Activated T-cell treated with anti-CD3 and anti-CD28 coated beads for 1 hour (primary cell): ENCODE data around the gene DNAAF2.
"Not testable (repeated sequence)": the region's sequence is repeated elsewhere in the genome, so short reads cannot be mapped to it uniquely, and the experiment has no call there.

ENCODE experiments used
- DNase-seq: peaks from one replicate; pipeline ENCODE4 v3.0.0-alpha.2; 2020; ENCODE audit warnings: low read depth

Gene DNAAF2

DNA sequence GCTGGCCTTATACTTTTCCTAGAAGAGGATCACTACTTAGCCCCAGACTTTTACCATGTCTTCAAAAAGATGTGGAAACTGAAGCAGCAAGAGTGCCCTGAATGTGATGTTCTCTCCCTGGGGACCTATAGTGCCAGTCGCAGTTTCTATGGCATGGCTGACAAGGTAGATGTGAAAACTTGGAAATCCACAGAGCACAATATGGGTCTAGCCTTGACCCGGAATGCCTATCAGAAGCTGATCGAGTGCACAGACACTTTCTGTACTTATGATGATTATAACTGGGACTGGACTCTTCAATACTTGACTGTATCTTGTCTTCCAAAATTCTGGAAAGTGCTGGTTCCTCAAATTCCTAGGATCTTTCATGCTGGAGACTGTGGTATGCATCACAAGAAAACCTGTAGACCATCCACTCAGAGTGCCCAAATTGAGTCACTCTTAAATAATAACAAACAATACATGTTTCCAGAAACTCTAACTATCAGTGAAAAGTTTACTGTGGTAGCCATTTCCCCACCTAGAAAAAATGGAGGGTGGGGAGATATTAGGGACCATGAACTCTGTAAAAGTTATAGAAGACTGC lies 12.9 kb downstream of the DNAAF2 start:
- DNase-seq = no peak

DNA sequence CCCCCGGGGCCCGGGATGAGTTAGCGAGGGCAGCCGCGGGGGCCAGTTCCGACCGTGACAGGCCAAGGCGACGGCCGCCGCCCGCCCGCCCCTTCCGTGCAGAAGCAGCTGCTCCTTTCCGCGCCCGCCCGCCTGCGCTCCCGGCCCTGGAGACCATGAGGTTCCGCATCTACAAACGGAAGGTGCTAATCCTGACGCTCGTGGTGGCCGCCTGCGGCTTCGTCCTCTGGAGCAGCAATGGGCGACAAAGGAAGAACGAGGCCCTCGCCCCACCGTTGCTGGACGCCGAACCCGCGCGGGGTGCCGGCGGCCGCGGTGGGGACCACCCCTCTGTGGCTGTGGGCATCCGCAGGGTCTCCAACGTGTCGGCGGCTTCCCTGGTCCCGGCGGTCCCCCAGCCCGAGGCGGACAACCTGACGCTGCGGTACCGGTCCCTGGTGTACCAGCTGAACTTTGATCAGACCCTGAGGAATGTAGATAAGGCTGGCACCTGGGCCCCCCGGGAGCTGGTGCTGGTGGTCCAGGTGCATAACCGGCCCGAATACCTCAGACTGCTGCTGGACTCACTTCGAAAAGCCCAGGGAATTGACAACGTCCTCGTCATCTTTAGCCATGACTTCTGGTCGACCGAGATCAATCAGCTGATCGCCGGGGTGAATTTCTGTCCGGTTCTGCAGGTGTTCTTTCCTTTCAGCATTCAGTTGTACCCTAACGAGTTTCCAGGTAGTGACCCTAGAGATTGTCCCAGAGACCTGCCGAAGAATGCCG lies 13.7 kb downstream of the DNAAF2 start:
- DNase-seq = no peak

DNA sequence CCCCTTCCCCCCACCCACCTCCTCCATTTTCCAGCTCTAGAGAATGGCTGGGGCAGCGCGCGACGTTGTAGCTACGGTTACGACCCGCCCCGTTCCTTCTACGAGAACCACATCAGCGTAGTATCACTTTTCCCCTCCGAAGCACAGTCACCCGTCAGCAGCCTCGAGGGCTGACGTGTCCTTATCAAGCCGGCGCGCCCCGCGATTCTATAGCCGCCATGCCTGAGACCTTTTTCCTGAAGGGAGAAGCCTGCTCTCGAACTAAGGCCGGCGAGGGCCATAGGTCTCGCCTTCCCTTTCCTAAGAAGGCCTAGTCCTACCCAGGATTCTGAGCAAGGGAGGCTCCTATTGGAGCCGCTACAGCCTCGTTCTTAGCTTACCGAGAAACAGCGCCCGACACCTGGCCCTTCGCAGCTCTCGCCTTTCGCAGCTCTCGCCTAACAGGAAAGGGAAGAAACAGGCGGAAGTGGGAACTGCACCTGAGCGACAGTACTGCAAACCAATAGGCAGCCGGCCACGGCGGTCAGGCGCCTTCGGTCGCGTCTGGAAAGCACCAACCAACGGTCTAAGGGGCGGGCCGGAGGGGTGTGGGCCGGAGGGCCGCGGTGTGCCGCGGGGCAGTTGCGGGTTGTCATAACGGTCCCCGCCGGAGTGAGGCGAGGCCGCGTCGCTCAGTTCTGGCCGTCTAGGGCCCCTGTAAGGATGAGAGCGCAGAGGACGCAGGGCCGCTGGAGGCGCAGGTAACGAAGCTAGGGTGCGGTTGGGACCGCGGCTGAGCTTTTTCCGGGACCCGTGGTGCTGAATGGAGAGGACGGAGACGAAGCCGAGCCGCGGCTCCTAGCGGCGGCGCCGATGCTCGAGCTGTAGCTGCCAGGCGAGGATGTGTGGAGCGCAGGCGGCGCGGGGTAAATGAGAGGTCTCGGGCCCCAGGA lies 14.6 kb downstream of the DNAAF2 start, which contains the start of the genes MGAT2 and RPL36AL:
TSS of gene MGAT2 (plus strand) at position 618 of the 932 bp plus-strand sequence. CDS start 470 bp downstream, outside the sequence.
TSS of gene RPL36AL (minus strand) at position 445 of the 932 bp plus-strand sequence. CDS start 1,522 bp downstream, outside the sequence.
- DNase-seq = peak; percentile 82

DNA sequence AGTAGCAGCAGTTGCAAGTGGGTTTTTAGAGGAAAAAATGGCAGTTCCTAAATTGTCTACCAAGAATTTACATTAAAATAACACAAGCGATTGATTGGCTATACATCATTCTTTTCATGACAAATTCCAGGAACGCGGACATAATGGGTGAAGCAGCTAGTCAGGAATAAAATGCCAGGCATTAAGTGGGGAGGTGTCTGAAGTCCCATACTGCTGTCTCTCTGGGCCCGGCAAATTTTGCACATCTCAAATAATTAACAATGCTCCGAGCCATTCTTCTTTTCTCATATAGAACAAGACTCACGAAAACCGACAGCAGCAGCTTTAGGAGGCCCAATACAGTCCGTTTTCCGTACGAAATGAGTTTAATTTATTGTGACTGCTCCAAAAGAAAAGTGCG lies 15.3 kb downstream of the DNAAF2 start:
- DNase-seq = no peak

DNA sequence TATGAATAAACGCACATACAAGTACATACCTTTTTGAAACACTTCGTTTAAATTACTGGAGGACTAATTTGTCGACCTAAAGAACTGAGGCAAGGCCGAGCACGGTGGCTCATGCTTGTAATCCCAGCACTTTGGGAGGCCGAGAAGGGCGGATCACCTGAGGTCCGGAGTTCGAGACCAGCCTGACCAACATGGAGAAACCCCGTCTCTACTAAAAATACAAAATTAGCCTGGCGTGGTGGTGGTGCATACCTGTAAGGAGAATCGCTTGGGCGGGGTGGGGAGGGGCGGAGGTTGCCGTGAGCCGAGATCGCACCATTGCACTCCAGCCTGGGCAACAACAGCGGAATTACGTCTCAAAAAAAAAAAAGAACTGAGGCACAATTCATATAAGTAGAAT lies 15.8 kb downstream of the DNAAF2 start:
- not testable (repeated sequence) for DNase-seq

DNA sequence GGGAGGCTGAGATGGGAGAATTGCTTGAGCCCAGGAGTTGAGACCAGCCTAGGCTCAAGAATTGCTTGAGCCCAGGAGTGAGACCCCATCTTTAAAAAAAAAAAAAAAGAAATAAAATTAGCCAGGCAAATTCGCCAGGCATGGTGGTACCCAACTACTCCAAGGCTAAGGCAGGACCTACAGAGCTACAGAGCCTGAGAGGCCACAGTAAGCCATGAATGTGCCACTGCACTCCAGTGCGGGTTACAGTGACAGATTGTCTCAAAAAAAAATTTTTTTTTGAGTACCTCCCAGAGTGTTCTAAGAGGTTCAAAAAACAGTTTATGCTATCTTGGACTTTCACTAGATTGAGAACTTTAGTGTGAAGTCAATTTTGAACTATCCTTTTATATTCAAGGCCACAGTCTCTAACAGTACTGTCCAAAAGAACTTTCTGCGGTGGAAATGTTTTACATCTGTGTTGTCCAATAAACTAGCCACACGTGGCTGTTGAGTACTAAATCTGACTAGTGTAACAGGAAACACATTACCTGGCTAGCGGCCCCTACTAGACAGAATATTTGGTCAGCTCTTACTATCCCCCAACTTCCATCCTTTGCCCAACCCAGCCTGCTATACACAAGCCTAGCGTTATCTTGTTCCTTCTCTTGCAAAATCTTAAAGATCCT lies 17.1 kb downstream of the DNAAF2 start:
- no peak for DNase-seq

DNA sequence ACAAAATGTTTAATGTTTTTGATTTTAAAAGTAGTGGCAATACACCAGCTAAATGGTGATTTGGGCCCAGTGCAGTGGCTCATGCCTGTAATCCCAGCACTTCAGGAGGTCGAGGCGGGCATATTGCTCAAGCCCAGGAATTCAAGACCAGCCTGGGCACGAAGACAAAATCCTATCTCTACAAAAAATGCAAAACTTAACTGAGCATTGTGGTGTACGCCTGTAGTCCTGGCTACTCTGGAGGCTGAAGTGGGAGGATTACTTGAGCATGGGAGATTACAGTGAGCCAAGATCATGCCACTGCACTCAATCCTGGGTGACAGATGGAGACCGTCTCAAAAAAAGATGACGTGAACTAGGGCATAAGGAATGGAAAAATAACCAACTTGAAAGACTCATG lies 19.3 kb downstream of the DNAAF2 start:
- DNase-seq = no peak

DNA sequence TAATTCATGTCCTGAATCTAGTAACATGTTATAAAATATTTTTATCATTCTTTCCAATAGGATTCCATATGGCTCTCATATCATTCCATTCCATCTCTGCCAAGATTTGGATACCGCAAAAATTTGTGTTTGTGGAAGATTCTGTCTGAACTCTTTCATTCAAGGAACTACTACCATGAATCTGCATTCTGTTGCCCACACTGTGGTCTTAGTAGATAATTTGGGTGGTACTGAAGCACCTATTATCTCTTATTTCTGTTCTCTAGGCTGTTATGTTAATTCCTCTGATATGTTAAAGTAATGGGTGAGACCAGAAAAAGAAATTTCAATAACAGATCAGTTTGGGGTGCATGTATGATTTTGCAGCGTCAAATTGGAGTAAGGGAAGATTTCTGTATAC lies 20.8 kb downstream of the DNAAF2 start:
- DNase-seq = no peak

DNA sequence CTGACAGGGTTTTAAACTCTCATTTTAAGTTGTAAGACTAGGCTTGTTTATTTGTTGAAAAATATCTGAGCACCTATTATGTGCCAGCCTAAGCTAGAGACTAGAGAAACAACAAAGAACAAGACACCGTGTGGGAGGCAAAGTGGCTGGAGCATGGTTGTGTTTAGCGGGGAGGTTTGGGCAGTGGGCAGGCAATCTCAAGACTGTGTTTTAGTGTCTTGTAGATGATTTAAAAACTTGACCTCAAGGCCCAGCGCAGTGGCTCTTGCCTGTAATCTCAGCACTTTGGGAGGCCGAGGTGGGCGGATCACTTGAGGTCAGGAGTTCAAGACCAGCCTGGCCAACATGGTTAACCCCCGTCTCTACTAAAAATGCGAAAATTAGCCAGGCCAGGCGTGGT lies 22.4 kb downstream of the DNAAF2 start:
- DNase-seq = no peak

DNA sequence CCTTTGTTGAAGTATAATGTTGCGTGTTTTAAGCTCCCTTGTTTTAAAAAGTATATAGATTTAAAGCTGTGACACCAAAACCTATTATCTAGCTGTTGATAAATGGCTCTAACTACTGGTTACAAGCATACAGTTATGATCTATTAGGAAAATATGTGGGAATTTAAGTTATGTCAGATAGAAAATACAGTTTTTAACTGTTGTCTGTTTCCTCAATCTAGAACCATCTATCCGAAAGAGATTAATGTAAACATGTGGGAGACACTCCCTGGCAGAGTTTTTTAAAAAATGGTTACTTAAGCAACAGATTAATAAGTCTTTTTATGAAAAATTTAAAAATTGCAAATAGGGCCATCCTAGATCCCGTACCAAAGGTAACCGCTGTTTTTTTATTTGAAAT lies 22.8 kb downstream of the DNAAF2 start:
- no peak for DNase-seq

DNA sequence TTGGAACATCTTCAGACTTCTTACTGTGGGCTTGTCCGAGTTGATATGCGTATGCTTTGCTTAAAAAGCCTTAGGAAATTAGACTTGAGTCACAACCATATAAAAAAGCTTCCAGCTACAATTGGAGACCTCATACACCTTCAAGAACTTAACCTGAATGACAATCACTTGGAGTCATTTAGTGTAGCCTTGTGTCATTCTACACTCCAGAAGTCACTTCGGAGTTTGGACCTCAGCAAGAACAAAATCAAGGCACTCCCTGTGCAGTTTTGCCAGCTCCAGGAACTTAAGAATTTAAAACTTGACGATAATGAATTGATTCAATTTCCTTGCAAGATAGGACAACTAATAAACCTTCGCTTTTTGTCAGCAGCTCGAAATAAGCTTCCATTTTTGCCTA lies 27.5 kb downstream of the DNAAF2 start:
- no peak for DNase-seq

DNA sequence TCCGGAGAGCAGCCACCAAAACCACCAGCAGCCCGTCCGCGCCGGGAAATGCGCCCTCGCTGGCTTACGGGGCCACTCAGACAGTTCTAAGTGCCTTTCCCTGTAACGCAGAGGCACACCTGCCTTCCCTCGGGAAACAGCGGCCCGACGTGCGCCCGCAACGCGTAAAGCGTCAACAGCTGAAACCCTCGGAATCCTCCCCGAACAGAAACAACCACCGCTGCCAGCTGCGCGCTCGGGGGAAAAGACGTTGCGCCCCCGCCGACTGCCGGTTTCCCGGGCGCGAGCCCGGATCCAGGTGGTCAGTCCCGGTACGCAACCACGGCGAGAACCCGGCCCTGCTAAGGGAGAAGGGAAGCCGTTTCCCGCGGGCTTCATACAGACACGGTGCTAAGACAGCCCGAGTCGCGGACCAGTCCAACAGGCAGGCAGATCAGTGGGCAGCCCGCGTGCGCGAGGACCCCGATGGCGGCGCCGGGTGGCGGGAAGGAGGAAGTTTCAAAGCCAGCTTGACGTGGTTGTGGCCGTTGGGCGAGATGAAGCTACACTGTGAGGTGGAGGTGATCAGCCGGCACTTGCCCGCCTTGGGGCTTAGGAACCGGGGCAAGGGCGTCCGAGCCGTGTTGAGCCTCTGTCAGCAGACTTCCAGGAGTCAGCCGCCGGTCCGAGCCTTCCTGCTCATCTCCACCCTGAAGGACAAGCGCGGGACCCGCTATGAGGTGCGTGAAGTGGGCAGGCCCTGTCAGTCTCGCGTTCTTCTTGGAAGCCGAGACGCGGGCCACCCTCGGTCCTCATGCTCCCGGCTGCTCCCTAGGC lies 36.4 kb downstream of the DNAAF2 start, which contains the start of gene LRR1:
TSS of gene LRR1 (plus strand) at position 456 of the 816 bp plus-strand sequence. CDS start at position 537, 81 bp downstream.
- DNase-seq = peak; percentile 80

DNA sequence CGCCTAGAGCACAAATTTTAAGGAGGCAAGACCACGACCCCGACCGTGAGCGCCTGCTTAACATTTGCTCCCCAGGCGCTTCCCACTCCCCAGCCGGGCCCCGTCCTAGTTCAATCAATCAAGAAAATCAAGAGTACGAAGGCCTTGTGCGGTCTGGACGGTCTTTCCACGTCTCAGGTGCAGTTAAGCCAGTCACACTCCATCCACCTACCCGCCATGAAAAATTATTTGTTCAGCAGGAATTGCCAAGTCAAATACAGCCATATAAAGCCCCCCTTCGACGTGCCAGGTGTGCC lies 36.9 kb downstream of the DNAAF2 start:
- no peak for DNase-seq

DNA sequence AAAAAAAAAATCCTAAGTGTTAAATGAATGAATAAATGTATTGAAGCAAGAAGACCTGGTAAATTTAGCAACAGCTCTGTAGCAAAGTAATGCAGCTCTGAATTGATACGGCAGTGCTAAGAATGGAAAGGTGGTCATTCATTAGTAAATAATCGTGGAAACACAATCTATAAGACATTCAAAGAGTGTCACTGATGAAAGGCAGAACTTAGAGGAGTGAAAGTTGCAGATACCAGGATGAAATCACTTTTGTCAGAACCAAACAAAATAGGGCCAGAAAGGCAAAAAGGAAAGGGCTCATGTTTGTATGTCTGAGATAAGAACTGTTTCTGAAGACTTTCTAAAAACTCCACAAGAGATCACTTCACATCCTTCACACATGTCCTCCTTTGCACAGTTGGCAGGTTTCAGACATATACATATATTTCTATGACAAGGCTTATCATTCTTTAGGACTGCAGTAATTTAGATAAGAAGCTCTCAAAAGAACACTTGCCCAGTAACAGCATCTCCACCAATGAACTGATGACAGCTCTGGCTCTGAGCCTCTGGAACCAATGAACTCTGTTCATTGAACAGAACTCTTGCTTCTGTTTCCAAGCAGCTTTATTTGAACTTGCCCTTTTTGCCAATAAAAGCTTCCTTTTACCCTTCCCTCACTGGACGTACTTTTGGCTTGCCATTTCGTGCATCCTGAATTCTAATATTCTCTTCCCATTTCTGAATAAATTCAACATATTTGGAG lies 40.5 kb downstream of the DNAAF2 start:
- DNase-seq = no peak

DNA sequence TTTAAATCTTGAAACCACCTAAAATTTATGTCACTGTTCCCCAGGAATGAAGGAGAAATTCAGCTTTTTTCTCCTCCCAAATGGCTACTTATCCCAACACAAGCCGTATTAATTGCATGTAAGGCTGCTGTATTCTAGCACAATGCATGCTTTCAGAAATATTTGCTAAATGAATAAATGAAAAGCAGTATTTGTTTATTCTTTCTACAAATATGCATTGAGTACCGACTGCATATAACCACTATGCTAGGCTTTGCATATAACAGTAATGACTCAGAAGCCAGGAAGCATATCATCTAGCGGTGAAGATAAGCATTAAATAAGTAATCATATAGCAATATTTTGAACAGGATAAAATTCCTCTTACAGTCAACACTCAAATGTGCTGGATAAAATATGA lies 42.0 kb downstream of the DNAAF2 start:
- DNase-seq = no peak

DNA sequence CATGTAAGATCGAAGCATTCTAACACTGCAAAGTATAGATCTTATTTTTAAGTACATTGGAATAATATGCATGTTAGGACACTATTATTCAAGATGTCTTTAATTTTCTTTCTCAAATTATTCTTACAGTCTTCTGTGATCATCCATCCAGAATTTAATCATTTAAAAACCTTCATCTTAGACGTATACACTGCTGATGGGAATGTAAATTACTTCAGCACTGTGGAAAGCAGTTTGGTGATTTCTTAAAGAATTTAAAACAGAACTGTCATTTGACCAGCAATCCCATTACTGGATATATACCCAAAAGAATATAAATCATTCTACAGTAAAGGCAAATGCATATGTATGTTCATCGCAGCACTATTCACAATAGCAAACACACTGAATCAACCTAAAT lies 45.7 kb downstream of the DNAAF2 start:
- DNase-seq = no peak

DNA sequence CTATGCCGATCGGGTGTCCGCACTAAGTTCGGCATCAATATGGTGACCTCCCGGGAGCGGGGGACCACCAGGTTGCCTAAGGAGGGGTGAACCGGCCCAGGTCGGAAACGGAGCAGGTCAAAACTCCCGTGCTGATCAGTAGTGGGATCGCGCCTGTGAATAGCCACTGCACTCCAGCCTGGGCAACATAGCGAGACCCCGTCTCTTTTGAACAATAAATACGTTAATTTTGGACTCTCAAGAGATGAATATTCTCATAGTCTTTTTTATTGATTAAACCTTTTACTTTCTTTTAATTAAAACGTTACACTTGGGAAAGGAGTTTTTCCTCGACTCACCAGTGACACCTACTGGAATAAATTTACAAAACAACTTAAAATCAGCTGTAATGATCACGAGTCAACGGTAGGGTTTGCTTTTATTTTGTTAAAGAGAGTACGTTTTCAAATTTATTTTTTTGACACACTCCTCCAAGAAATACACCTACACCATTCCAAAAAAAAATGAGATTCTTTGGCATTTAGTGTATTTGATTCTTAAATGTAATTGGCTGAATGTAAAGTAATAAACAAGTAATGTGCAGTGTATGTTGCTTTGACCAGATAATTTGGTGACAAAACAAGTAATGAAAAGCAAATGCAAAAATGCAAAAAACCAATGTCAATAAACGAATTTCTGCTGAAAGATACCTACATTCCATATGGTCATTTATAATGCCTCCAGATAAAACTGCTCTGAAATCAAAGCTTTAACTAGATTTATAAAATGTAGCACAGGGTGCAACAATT lies 48.2 kb downstream of the DNAAF2 start:
- peak; percentile 18 for DNase-seq

DNA sequence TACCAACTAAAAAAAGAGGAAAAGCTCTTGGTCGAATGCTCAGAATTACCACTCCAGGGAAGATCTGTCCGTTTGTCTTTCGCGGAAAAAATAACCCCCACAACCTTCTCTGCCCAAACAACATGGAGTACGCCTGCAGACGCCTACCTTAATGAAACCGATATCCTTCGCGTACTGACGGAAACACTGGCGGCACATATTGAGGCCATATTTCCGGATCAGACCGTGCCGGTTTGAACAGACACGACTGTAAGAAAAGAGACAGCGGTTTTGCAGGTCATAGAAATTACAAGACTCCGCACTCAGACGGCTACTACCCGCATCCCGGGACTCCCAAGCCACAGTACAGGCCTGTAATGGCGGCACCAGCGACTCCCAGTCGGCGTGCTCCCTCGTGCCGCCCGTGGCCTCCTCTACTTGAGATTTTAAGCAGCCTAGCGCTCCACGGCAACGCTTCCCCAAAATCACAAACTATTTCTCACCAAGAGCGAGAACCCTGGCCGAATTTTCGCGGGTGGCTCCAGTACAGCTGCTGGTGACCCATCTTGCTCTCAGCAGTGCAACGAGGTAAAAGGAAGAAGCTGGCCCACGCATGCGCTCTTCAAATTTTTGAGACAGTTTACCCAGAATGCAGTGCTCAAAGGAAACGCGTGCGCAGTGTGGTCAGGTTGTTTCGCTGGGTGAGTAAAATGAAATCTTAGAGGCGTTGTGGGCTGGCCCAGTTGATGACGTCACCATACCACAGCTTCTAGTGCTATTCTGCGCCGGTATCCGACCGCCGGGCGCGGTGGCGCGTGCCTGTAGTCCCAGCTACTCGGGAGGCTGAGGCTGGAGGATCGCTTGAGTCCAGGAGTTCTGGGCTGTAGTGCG lies 49.0 kb downstream of the DNAAF2 start, which contains the start of gene RPS29:
TSS of gene RPS29 (minus strand) at position 578 of the 870 bp plus-strand sequence. CDS start at position 544, 34 bp downstream.
- DNase-seq = peak; percentile 97
